ENCODE data around the gene TLE2.

GRCh38 chr19:2982561-2982960, 46.5 kb downstream of the TLE2 start:
- TF ChIP-seq CTCF (IDR thresholded peaks at IDR 0.05) (no peak), REST (IDR thresholded peaks at IDR 0.05; ENCODE audit: insufficient read depth in 1 of 2, low read depth in 2 of 2, low read length in 1 of 2) (no peak)

All from Panc1 (cell line).